Left kidney (tissue), 2 donors: ENCODE results near the gene FAM117A. TPM values are rescaled to one million over a fixed set of nuclear protein-coding genes. Genes with fewer than 3 reads are reported as not detected.
A peak's percentile ranks its signal among the peaks of the same experiment; 100 is the strongest.
"Not testable (repeated sequence)": the region's sequence is repeated elsewhere in the genome, so short reads cannot be mapped to it uniquely, and the experiment has no call there.

Source experiments
- DNase-seq: peaks from one replicate; pipeline ENCODE4 v3.0.0-alpha.2; 2013
- polyA plus RNA-seq: library from polyadenylated mRNA; unstranded; fragments of 120-200 nt; gene quantifications from one replicate; pipeline ENCODE4 v1.2.1, GENCODE V29; 2013; ENCODE audit not compliant: insufficient read length

The FAM117A gene
- polyA plus RNA-seq, 1 donor: 17.3 TPM

- peak; percentile 99 for DNase-seq
Measured at GRCh38 chr17:49677933-49678847, 85.7 kb downstream of the FAM117A start, which contains the start of gene SPOP. TSS of gene SPOP (minus strand) at chr17:49678097. CDS start at chr17:49622810, 55,287 bp downstream.

DNA sequence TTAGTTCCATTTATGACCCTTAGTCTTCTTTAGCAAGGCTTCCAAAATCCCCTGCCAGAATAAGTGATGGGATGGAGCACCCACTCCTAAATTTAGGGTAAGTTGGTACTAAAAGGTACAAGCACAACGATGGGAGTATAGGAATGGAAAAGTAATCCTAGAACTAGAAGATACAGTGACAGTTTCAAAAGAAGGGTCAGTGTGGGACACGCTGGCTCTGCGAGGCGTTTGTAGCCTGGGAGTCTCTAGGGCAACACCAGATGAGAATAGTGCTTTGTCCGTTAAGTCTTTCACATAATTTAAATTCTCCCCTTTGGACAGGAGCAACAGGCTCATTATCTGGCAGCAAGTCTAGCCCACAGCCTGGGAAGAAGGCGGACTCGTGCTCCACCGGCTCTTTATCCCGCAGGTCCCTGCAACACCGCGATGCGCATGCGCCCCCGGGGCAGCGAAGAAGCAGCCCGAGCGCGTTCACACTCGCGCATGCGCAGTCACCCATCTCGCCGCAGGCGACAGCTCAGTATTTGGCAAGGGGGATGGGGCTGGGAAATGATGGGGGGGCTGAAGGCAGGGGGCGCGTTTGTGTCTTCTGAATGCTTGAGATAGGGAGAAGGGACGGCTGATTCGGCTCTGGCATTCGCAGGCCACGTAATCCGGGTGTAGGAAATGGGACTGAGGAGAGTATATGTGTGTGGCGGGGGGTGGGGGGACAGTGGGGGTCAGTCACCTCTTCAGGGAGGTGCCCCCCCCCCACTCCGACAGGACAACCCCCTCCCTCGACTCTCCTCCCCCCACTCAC is 86.6 kb downstream of the FAM117A start:
- DNase-seq: peak; percentile 93

DNA sequence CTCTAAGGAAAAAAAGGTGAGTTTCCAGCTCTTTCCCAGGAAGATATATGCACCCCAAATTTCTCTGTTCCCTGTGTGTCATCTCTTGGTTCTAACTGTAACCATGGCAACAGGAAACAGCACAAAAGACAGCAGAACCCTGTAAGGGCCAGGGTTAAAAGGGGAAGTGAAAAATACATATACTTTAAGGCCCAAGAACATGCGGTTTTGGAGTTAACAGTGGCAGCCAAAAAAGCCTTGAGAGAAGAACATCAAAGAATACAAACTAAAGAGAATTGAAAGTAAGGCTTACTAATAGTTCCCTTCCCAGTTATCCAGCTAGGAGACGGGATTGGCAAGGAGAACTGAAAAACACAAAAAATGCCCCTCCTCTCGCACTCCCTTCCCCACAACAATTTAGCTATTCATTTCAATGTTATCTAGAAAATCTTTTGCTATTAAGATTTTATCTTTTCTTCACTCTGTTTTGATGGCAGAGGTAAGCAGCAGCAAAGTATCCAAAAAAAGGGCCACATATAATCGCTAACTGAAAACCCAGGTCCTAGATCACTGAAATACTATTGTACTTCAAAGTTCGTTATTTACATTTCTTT is 87.6 kb downstream of the FAM117A start:
- DNase-seq: no peak

GRCh38 chr17:49674507-49674906 is 89.4 kb downstream of the FAM117A start:
- no peak for DNase-seq

DNA sequence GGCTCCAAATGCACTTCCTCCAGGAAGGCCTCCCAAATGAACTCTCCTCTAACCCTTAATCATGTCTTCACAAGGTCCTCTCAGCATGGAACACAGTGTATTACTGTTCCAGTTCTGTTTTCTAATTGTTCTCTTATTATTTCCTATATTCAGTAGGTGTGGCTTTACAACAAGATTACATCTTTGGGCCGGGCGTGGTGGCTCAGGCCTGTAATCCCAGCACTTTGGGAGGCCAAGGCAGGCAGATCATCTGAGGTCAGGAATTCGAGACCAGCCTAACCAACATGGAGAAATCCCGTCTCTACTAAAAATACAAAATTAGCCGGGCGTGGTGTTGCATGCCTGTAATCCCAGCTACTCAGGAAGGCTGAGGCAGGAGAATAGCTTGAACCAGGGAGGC is 90.3 kb downstream of the FAM117A start:
- not testable (repeated sequence) for DNase-seq

DNA sequence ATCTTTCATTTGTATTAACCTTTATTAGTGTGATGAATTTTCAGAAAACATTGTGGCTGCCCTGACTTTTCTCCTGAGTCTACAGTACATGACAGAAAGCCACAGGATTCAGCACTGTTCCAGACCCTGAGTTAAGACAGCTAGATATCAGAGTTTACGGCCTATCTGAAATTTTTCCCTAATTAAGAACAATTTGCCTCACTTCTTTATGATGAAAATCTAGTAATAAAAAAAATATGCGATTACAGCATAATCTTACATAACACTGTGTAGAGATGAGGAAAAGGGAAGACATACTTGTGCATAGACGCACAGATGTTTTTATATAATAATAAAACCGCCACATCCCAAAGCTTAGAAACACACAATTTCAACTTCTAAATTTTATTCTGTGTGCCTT is 93.3 kb downstream of the FAM117A start:
- no peak for DNase-seq

- DNase-seq: no peak
Measured at GRCh38 chr17:49670002-49670401, 93.9 kb downstream of the FAM117A start.

DNA sequence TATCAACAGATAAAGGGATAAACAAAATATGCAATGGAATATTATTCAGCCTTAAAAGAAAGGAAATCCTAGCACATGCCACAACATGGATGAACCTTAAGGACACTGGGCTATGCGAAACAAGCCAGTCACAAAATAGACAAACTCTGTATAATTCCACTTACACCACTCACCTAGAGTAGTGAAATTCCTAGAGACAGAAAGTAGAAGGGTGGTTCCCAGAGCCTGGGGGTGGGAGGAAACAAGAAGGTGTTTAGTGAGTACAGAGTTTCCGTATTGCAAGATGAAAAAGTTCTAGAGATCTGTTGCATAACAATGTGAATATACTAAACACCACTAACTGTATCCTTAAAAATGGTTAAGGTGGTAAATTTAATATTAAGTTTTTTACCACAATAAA is 96.1 kb downstream of the FAM117A start:
- DNase-seq: no peak

DNA sequence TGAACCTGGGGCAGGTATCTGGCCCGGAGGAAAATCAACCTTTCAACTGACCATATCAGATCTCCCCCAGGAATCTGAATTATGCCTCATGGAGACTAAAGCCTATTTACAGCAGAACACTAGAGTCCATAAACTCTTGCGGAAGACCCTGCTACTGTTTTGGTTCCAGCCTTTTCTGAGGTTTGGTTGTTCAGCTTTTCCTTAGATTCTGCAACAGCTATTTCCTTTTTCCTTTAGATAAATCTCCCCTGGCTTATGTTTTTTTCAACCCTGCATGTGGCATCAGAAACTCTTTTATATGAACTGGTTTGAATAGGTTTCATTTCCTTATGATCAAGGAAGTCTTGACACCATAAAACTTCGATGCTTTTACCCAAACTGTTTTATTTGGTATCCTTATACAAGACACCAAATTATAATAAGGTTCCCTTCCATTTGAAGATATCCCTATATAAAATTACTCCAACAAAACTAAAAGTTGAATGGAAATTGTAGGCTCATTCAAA is 99.2 kb downstream of the FAM117A start:
- DNase-seq: no peak

Other genes starting within 250 kb of the FAM117A start
- 0.76 TPM for gene NXPH3, start 188.3 kb downstream of the FAM117A start, polyA plus RNA-seq
- 70.9 TPM for gene SPOP, start 86.0 kb downstream of the FAM117A start, polyA plus RNA-seq
- 83.3 TPM for gene SLC35B1, start 56.2 kb downstream of the FAM117A start, polyA plus RNA-seq
- gene KAT7, start 24.6 kb upstream of the FAM117A start, polyA plus RNA-seq: 58.3 TPM
- 0.67 TPM for gene TAC4, start 83.9 kb upstream of the FAM117A start, polyA plus RNA-seq
- 0.75 TPM for gene DLX4, start 205.1 kb upstream of the FAM117A start, polyA plus RNA-seq
- gene DLX3, start 231.1 kb upstream of the FAM117A start, polyA plus RNA-seq: 1.2 TPM